Hematopoietic multipotent progenitor cell treated with erythropoietin and hydrocortisone succinate and interleukin-3 and kit ligand, for 6 days (in vitro differentiated cells): ENCODE measurements around the gene OR2T8.

ENCODE experiments used
- DNase-seq: peaks from one replicate; pipeline ENCODE4 v3.0.0-alpha.2; 2015

The OR2T8 gene

GRCh38 chr1:247919952-247920351 is at the start of gene OR2T8:
OR2T8 (plus strand) TSS chr1:247920252; CDS start chr1:247921018, 766 bp downstream.
- no peak for DNase-seq

GRCh38 chr1:247883346-247883745 is 36.7 kb upstream of the OR2T8 start:
- no peak for DNase-seq

GRCh38 chr1:247884797-247885413 is 35.1 kb upstream of the OR2T8 start:
- DNase-seq = peak; percentile 45

GRCh38 chr1:247895163-247895637 is 24.9 kb upstream of the OR2T8 start, which contains the start of gene OR2W3:
OR2W3 (plus strand) TSS chr1:247895587; CDS start chr1:247895587, 0 bp downstream.
- no peak for DNase-seq

- DNase-seq = no peak
These were observed 24.1 kb upstream of the OR2T8 start for GRCh38 chr1:247895976-247896375.

- DNase-seq = no peak
These were observed 15.9 kb upstream of the OR2T8 start for GRCh38 chr1:247904122-247904521.

- DNase-seq = no peak
These were observed 14.9 kb upstream of the OR2T8 start for GRCh38 chr1:247905181-247905580.

GRCh38 chr1:247905910-247906503 is 14.0 kb upstream of the OR2T8 start:
- DNase-seq = peak; percentile 38

GRCh38 chr1:247906504-247907047 is 13.5 kb upstream of the OR2T8 start:
- peak; percentile 95 for DNase-seq

GRCh38 chr1:247908766-247909165 is 11.3 kb upstream of the OR2T8 start:
- no peak for DNase-seq

- DNase-seq = no peak
These were observed 6.3 kb upstream of the OR2T8 start for GRCh38 chr1:247913786-247914185.

- DNase-seq = no peak
These were observed 5.0 kb upstream of the OR2T8 start for GRCh38 chr1:247914941-247915662.

- DNase-seq = no peak
These were observed 3.9 kb downstream of the OR2T8 start for GRCh38 chr1:247923941-247924340.

- DNase-seq = no peak
These were observed 4.8 kb downstream of the OR2T8 start, which contains the start of gene OR2AJ1 for GRCh38 chr1:247924868-247925267. OR2AJ1 (plus strand) TSS chr1:247924889; CDS start chr1:247933769, 8,880 bp downstream.

GRCh38 chr1:247933989-247934388 is 13.9 kb downstream of the OR2T8 start:
- DNase-seq = no peak

GRCh38 chr1:247935781-247936180 is 15.7 kb downstream of the OR2T8 start:
- no peak for DNase-seq

- no peak for DNase-seq
These were observed 16.4 kb downstream of the OR2T8 start for GRCh38 chr1:247936415-247936814.

GRCh38 chr1:247936965-247937734 is 17.1 kb downstream of the OR2T8 start:
- DNase-seq = peak; percentile 97

GRCh38 chr1:247942624-247943023 is 22.6 kb downstream of the OR2T8 start:
- DNase-seq = no peak

- no peak for DNase-seq
These were observed 28.5 kb downstream of the OR2T8 start, which contains the start of gene OR2L8 for GRCh38 chr1:247948558-247948957. OR2L8 (plus strand) TSS chr1:247948858; CDS start chr1:247948858, 0 bp downstream.

GRCh38 chr1:247953408-247953807 is 33.4 kb downstream of the OR2T8 start:
- DNase-seq = no peak

- peak; percentile 86 for DNase-seq
These were observed 41.7 kb downstream of the OR2T8 start for GRCh38 chr1:247961791-247962190.
